ENCODE measurements around the gene CASP9. TPM values are rescaled to one million over a fixed set of nuclear protein-coding genes. Genes with fewer than 3 reads are reported as not detected.

The CASP9 gene
- total RNA-seq, 1 experiment from 2014 or later: 15.9 TPM

DNA sequence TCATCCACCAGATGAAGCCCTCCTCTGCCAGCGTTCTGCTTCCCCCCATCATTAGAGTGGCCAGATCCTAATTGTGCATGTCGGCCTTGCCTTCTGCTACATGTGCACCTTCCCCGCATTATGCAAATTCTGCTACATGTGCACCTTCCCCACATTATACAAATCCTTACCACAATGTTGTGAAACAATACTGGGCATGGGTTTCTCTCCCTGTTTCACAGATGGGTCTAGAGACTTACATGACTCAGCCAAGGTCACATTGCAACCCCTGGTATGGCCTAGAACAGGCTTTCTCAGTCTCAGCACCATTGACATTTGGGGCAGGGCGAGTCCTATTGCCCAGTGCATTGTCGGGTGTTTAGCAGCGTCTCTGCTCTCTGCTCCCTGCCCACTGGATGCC lies 68.5 kb downstream of the CASP9 start:
- Histone ChIP-seq H3K4me1 (ENCODE audit: insufficient read depth, low read length) (no peaks in the 10 kb centered on the region), H3T11ph (ENCODE audit: low read length) (no peak overlapping the region), H4K5ac (ENCODE audit: insufficient read length, low read depth, low read length) (no peak overlapping the region), H3K27me3 (ENCODE audit: insufficient read depth, low read length) (no peaks in the 10 kb centered on the region), H3K79me1 (ENCODE audit: insufficient read depth, low read depth, low read length, poor library complexity, severe bottlenecking) (no peaks in the 10 kb centered on the region), H3K23me2 (ENCODE audit: insufficient read length, low read depth, low read length, poor library complexity, severe bottlenecking) (no peaks in the 10 kb centered on the region), H2BK15ac (ENCODE audit: low read depth, low read length) (no peak overlapping the region), H2BK5ac (ENCODE audit: insufficient read length, low read length) (no peak overlapping the region), H3K14ac (ENCODE audit: insufficient read depth, low read length) (no peak overlapping the region), H3K27ac (ENCODE audit: insufficient read length, low read depth, low read length) (no peak overlapping the region), H3K23ac (ENCODE audit: insufficient read length, low read depth, low read length) (no peak overlapping the region), H3K4ac (ENCODE audit: low read depth, low read length) (no peak overlapping the region), H3K4me2 (ENCODE audit: insufficient read depth, insufficient read length, low read length) (no peak overlapping the region), H3K9ac (ENCODE audit: extremely low read depth, insufficient read length, low read length) (no peak overlapping the region), H4K8ac (replicated peaks; ENCODE audit: insufficient read length, low read depth, low read length) (no peak overlapping the region), H4K91ac (ENCODE audit: insufficient read length, low read depth, low read length) (no peak overlapping the region), H4K20me1 (ENCODE audit: control insufficient read depth, insufficient read depth, insufficient read length) (no peaks in the 10 kb centered on the region), H3K56ac (ENCODE audit: insufficient read length, low read depth, low read length) (no peak overlapping the region), H3K79me2 (ENCODE audit: insufficient read depth, low read length) (no peaks in the 10 kb centered on the region), H2AFZ (ENCODE audit: low read length) (no peak overlapping the region), H2BK12ac (ENCODE audit: insufficient read length, low read depth, low read length) (no peak overlapping the region), H2BK120ac (ENCODE audit: low read depth, low read length, poor library complexity, severe bottlenecking) (no peak overlapping the region), H3K18ac (ENCODE audit: insufficient read length, low read depth, low read length) (no peak overlapping the region), H2BK20ac (ENCODE audit: low read depth, low read length, poor library complexity, severe bottlenecking) (no peak overlapping the region), H3K9me3 (ENCODE audit: control insufficient read depth, low read depth, low read length) (no peaks in the 10 kb centered on the region), H2AK5ac (ENCODE audit: insufficient read length, low read length) (no peak overlapping the region)
- peaks cover 0 to 6% of the 10 kb centered on the region in 2 experiments; a peak in 2 of 5 replicates for H3K9me3 Mint-ChIP-seq
- DNase-seq: no peak
- peaks cover 2% of the 10 kb centered on the region for H3K27me3 Mint-ChIP-seq (ENCODE audit: low read depth)
- H3K4me3 Mint-ChIP-seq: no peak overlapping the region
- no peaks in the 10 kb centered on the region; a peak in 1 of 7 replicates for H3K36me3 Mint-ChIP-seq (ENCODE audit: insufficient read depth in 1 of 3, low read depth in 3 of 3)
- no CpG with 5 or more reads among the region's 6 CpGs for WGBS (ENCODE audit: extremely low coverage, insufficient read length, low lambda C conversion rate)
- H3K4me1 Mint-ChIP-seq: peaks cover 11 to 20% of the 10 kb centered on the region in 2 experiments
- TF ChIP-seq CTCF (conservative IDR thresholded peaks at IDR 0.05): no peak
- H3K27ac Mint-ChIP-seq: no peak overlapping the region; a peak in 1 of 7 replicates
